HG03064 (cell line): Measurements from ENCODE around the gene NXPE3.
"Not testable (repeated sequence)": the region's sequence is repeated elsewhere in the genome, so short reads cannot be mapped to it uniquely, and the experiment has no call there.

Experiments
- ATAC-seq: cut with Tn5 transposase; IDR thresholded peaks from one replicate; pipeline ENCODE4 v1.9.1; 2021; ENCODE audit warnings: low read depth; ENCODE audit not compliant: unreplicated experiment

Gene NXPE3

GRCh38 chr3:101849714-101850245 is 70.8 kb downstream of the NXPE3 start:
- ATAC-seq = peak; percentile 34

- ATAC-seq = no peak
Observed at GRCh38 chr3:101850246-101851051, 71.4 kb downstream of the NXPE3 start.

- ATAC-seq = no peak
Observed at GRCh38 chr3:101851072-101851770, 72.2 kb downstream of the NXPE3 start.

GRCh38 chr3:101851850-101852714 is 73.1 kb downstream of the NXPE3 start:
- no peak for ATAC-seq

- ATAC-seq = no peak
Observed at GRCh38 chr3:101852983-101853840, 74.2 kb downstream of the NXPE3 start.

- ATAC-seq = no peak
Observed at GRCh38 chr3:101853982-101854381, 75.0 kb downstream of the NXPE3 start.

- ATAC-seq = no peak
Observed at GRCh38 chr3:101854608-101855304, 75.7 kb downstream of the NXPE3 start.

GRCh38 chr3:101857301-101857741 is 78.3 kb downstream of the NXPE3 start:
- ATAC-seq = no peak

- no peak for ATAC-seq
Observed at GRCh38 chr3:101858464-101859030, 79.5 kb downstream of the NXPE3 start.

- no peak for ATAC-seq
Observed at GRCh38 chr3:101859882-101860448, 81.0 kb downstream of the NXPE3 start.

GRCh38 chr3:101861212-101861788 is 82.3 kb downstream of the NXPE3 start:
- no peak for ATAC-seq

- no peak for ATAC-seq
Observed at GRCh38 chr3:101861789-101862415, 82.9 kb downstream of the NXPE3 start.

GRCh38 chr3:101862416-101863165 is 83.6 kb downstream of the NXPE3 start:
- ATAC-seq = no peak

GRCh38 chr3:101864926-101865325 is 85.9 kb downstream of the NXPE3 start:
- ATAC-seq = not testable (repeated sequence)

GRCh38 chr3:101865751-101866509 is 86.9 kb downstream of the NXPE3 start:
- ATAC-seq = no peak

- no peak for ATAC-seq
Observed at GRCh38 chr3:101867511-101867910, 88.5 kb downstream of the NXPE3 start.
